K562 (cell line): ENCODE measurements around the gene SAP30BP. TPM values are rescaled to one million over a fixed set of nuclear protein-coding genes. Genes with fewer than 3 reads are reported as not detected.

Experiments used
- ATAC-seq: fragments of 200-7000 bp; cut with Tn5 transposase; 3 replicates; pipeline ENCODE4 v1.9.1; 2020; ENCODE audit warnings: moderate library complexity
- BruUV-seq: library from RNA; stranded (reverse); fragments of 400-500 nt; replicated peaks from 2 replicates; lab custom pipeline; 2021; lab: Mats Ljungman, UMichigan
- CTCF ChIA-PET: fragments of 300-600 bp; formaldehyde crosslinking; extraction: SDS; loops from one replicate; lab custom pipeline; 2021; ENCODE audit warnings: low intra/inter-chr PET ratio; lab: Yijun Ruan, JAX
- POLR2A ChIA-PET: fragments of 300-600, 350-650 bp; sonication (Branson Sonifier 250); formaldehyde crosslinking; extraction: SDS; loops from one replicate; lab custom pipeline; 2021; ENCODE audit warnings: antibody characterized with exemption, inconsistent platforms; lab: Yijun Ruan, JAX
- DNase-seq, 4 experiments: peaks; one replicate each; pipeline versions ENCODE4 v3.0.0 to v3.0.0-alpha.2; 2011 to 2018; ENCODE audit warnings: low spot score in 3 of 4, mixed read lengths in 3 of 4; ENCODE audit errors: extremely low read depth in 1 of 4
- FAIRE-seq: peaks from 2 replicates; lab custom pipeline; 2011; peaks lifted over from hg19 to GRCh38; lab: Jason Lieb, UNC
- H2AFZ ChIP-seq: 2 replicates; pipeline ENCODE4 v1.6.0; 2011; ENCODE audit warnings: low read depth, low read length, control low read depth, inconsistent platforms
- H3K27ac ChIP-seq: fragments of 200-600 bp; 3 replicates; pipeline ENCODE4 v1.8.0; 2011; ENCODE audit warnings: low read depth, mild to moderate bottlenecking, control low read depth, inconsistent platforms, low read length, moderate library complexity, mixed read lengths; ENCODE audit errors: extremely low read depth
- H3K27me3 ChIP-seq, 2 experiments: fragments of 300-600 bp in 1 of 2; 2 replicates in 1 of 2; 3 replicates in 1 of 2; pipeline versions ENCODE4 v1.6.0 to v1.8.0; 2011; ENCODE audit warnings: inconsistent platforms in 2 of 2, low read length in 2 of 2, mild to moderate bottlenecking in 1 of 2, mixed read lengths in 1 of 2, moderate library complexity in 1 of 2; ENCODE audit not compliant: control insufficient read depth in 2 of 2, insufficient read depth in 2 of 2
- H3K36me3 ChIP-seq: fragments of 300-600 bp; 3 replicates; pipeline ENCODE4 v1.8.0; 2011; ENCODE audit warnings: mild to moderate bottlenecking, low read length, inconsistent platforms; ENCODE audit not compliant: control insufficient read depth, insufficient read depth
- H3K4me1 ChIP-seq, 2 experiments: fragments of 200-600 bp in 1 of 2; replicated peaks in 1 of 2; 2 replicates in 1 of 2; 3 replicates in 1 of 2; pipeline versions ENCODE4 v1.5.1 to v1.8.0; 2011; ENCODE audit warnings: inconsistent platforms in 2 of 2, low read length in 2 of 2, mild to moderate bottlenecking in 1 of 2, mixed read lengths in 1 of 2, moderate library complexity in 1 of 2; ENCODE audit not compliant: control insufficient read depth in 2 of 2, insufficient read depth in 2 of 2
- H3K4me2 ChIP-seq: 2 replicates; pipeline ENCODE4 v1.6.1; 2011; ENCODE audit warnings: low read length, control low read depth, inconsistent platforms, mixed read lengths; ENCODE audit not compliant: insufficient read depth
- H3K4me3 ChIP-seq: fragments of 200-600 bp; sonication (generic), shearing (Covaris generic); 2 replicates; pipeline ENCODE4 v1.5.1; 2016; ENCODE audit warnings: control low read depth, inconsistent platforms
- H3K79me2 ChIP-seq: fragments of 200-600 bp; 3 replicates; pipeline ENCODE4 v1.8.0; 2011; ENCODE audit warnings: low read length, inconsistent platforms; ENCODE audit not compliant: control insufficient read depth, insufficient read depth
- H3K9ac ChIP-seq, 2 experiments: 2 replicates each; pipeline versions ENCODE4 v1.6.0 to v1.6.1; 2011; ENCODE audit warnings: low read depth in 2 of 2, low read length in 2 of 2, control low read depth in 1 of 2, inconsistent platforms in 1 of 2, mild to moderate bottlenecking in 1 of 2, mixed read lengths in 1 of 2; ENCODE audit not compliant: insufficient read depth in 1 of 2
- H3K9me1 ChIP-seq: one replicate; pipeline ENCODE4 v1.6.0; 2011; ENCODE audit warnings: inconsistent platforms, mild to moderate bottlenecking, low read length, moderate library complexity; ENCODE audit not compliant: control insufficient read depth, insufficient read depth
- H3K9me3 ChIP-seq: replicated peaks from 2 replicates; pipeline ENCODE4 v1.5.1; 2011; ENCODE audit warnings: low read depth, low read length, inconsistent platforms; ENCODE audit not compliant: control insufficient read depth, insufficient read depth
- H4K20me1 ChIP-seq: replicated peaks from 2 replicates; pipeline ENCODE4 v1.6.1; 2011; ENCODE audit warnings: low read length, inconsistent platforms, mixed read lengths; ENCODE audit not compliant: control insufficient read depth, insufficient read depth
- HDGF ChIP-seq: fragments of 450-650 bp; IDR thresholded peaks from 2 replicates; pipeline ENCODE4 v1.6.1; 2016
- SIN3B ChIP-seq: fragments of 450-650 bp; IDR thresholded peaks from 2 replicates; pipeline ENCODE4 v1.6.1; 2017; ENCODE audit warnings: low read depth, mild to moderate bottlenecking, moderate library complexity
- SMAD2 ChIP-seq: fragments of 150-350 bp; IDR thresholded peaks from 2 replicates; pipeline ENCODE4 v1.6.1; 2014; ENCODE audit warnings: low read depth, mild to moderate bottlenecking, low read length
- SRSF3 ChIP-seq: fragments of 200-400 bp; formaldehyde crosslinking; IDR thresholded peaks from 2 replicates; pipeline ENCODE4 v1.6.1; 2016; ENCODE audit warnings: mild to moderate bottlenecking, low read length, moderate library complexity; ENCODE audit not compliant: insufficient read depth
- ZNF57 ChIP-seq: fragments of 450-650 bp; formaldehyde crosslinking; IDR thresholded peaks from 2 replicates; pipeline ENCODE4 v1.4.0; 2020; ENCODE audit warnings: mild to moderate bottlenecking, moderate library complexity
- WGBS: fragments of 100-300 bp; shearing (Covaris generic); methylation state at CpG from one replicate; pipeline ENCODE4 v1.1.6; 2016; ENCODE audit warnings: low coverage, mixed read lengths; ENCODE audit not compliant: insufficient coverage; ENCODE audit errors: missing lambda C conversion rate; 5-methylcytosine and 5-hydroxymethylcytosine counted together
- in situ Hi-C: fragments of 300-500 bp; cut with MboI; formaldehyde crosslinking; loops from 4 replicates; pipeline ENCODE4 v1.15.0; 2018; ENCODE audit warnings: inconsistent platforms, mixed read lengths
- intact Hi-C: fragments of 100-400 bp; cut with micrococcal nuclease; formaldehyde crosslinking; loops from 2 replicates; pipeline ENCODE4 v1.14.2; 2022
- polyA plus RNA-seq, 8 experiments: library from polyadenylated mRNA; depleted of rRNA in 4 of 8; stranded (reverse) in 5 of 8; unstranded in 3 of 8; fragments of >200 nt; fragmentation: Nextera tagmentation in 2 of 8; fragmentation: Illumina TruSeq in 1 of 8; extraction: Ambion mirVana in 2 of 8; extraction: Trizol in 1 of 8; gene quantifications; 2 replicates each; pipeline versions ENCODE4 v1.2.1 to v1.2.3, GENCODE V29; 2011 to 2014; ENCODE audit warnings: inconsistent platforms in 1 of 8, missing spikeins in 1 of 8
- total RNA-seq, 7 experiments: library from RNA; depleted of rRNA in 6 of 7; stranded (reverse); fragments of >200 nt in 6 of 7; fragmentation: Illumina TruSeq in 2 of 7; extraction: Trizol in 2 of 7; gene quantifications; 2 replicates each; pipeline versions ENCODE4 v1.2.1 to v1.2.3, GENCODE V29; 2011 to 2021; ENCODE audit warnings: low replicate concordance in 1 of 7
- TF ChIP-seq, protein P1 (sequence below), 2 experiments: IDR thresholded peaks in 1 of 2; conservative IDR thresholded peaks in 1 of 2; 2 replicates each; pipeline ENCODE4 v1.6.1; 2016; ENCODE audit warnings: low read depth in 2 of 2, mild to moderate bottlenecking in 1 of 2, missing compliant biosample characterization in 1 of 2, missing genetic modification characterization in 1 of 2, moderate library complexity in 1 of 2
- TF ChIP-seq, protein P2 (sequence below): fragments of 200-600 bp; sonication (generic); IDR thresholded peaks from one replicate; pipeline ENCODE4 v1.6.1; 2012; ENCODE audit warnings: mild to moderate bottlenecking, low read depth, low read length, inconsistent platforms

The SAP30BP gene
- total and polyA plus RNA-seq, 9 of the 15 experiments (the other 6 are each of a cell fraction or from before 2014, with no cell fraction given): 45.3 to 154 (median 71.7) TPM

DNA sequence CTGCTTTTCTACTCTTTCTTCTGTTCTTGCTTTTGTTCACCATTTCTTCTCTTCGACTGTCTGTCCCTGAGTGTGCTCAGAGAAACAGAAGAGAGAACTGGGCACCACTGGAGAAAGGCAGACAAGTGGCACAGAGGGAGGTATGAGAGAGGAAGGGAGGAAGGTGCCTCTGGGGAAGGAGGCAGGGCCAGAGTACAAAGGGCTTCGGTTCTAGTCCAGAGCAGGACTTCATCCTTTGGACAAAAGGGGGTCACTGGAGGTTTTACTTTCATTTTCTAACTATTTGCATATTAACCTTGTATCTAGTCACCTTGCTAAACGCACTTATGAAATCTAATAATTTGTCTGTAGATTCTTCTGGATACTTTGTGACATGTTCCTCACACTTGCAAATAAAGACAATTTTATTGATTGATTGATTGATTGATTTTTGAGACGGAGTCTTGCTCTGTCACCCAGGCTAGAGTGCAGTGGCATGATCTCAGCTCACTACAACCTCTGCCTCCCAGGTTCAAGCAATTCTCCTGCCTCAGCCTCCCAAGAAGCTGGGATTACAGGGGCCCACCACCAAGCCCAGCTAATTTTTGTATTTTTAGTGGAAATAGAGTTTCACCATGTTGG is 67.6 kb downstream of the SAP30BP start:
- H3K27ac ChIP-seq: no peak overlapping the region
- H3K9me3 ChIP-seq: no peaks in the 10 kb centered on the region
- intact Hi-C loops (no loop called here), in situ Hi-C loops (no loop called here)
- H3K79me2 ChIP-seq: no peaks in the 10 kb centered on the region
- peaks cover under 1% of the 10 kb centered on the region for H3K9me1 ChIP-seq
- H3K4me1 ChIP-seq: peaks cover 0 to 52% of the 10 kb centered on the region in 2 experiments; a peak in 2 of 5 replicates
- CTCF ChIA-PET: no interaction called here
- no peaks in the 10 kb centered on the region for H3K36me3 ChIP-seq
- no peak overlapping the region for H3K4me3 ChIP-seq
- H4K20me1 ChIP-seq: peaks cover 3% of the 10 kb centered on the region; the same call in 1 of the 2 replicates
- peak overlapping the region; percentile 51 for H3K4me2 ChIP-seq
- H3K9ac ChIP-seq: peak overlapping the region; percentile 6 to 18; a peak in 2 of 4 replicates
- 16% methylated on average over 4 of the region's 4 CpGs for WGBS
- no TSS peak for BruUV-seq
- no peak for DNase-seq
- FAIRE-seq: no peak
- POLR2A ChIA-PET: interaction anchor here (0.6 to 0.8 kb wide), 3 partner anchors 10 to 81 kb away, joined by 3 to 4 read pairs (median 3); no protein-coding TSS in a partner anchor
- H2AFZ ChIP-seq: peak overlapping the region; percentile 76
- H3K27me3 ChIP-seq: peaks cover 0 to 12% of the 10 kb centered on the region in 2 experiments; a peak in 3 of 5 replicates
- ATAC-seq: peak; percentile 13; the same call in 1 of the 3 replicates
- no peak for TF ChIP-seq SMAD2
- no peak for TF ChIP-seq HDGF
- TF ChIP-seq, protein P1, sequence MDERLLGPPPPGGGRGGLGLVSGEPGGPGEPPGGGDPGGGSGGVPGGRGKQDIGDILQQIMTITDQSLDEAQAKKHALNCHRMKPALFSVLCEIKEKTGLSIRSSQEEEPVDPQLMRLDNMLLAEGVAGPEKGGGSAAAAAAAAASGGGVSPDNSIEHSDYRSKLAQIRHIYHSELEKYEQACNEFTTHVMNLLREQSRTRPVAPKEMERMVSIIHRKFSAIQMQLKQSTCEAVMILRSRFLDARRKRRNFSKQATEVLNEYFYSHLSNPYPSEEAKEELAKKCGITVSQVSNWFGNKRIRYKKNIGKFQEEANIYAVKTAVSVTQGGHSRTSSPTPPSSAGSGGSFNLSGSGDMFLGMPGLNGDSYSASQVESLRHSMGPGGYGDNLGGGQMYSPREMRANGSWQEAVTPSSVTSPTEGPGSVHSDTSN (CRISPR knock-in tag; IDR thresholded peaks at IDR 0.05; ENCODE audit: low read depth): no peak
- TF ChIP-seq, protein P1 (tag; conservative IDR thresholded peaks at IDR 0.05; ENCODE audit: low read depth): peak; percentile 66
- TF ChIP-seq SIN3B: no peak
- TF ChIP-seq ZNF57 (CRISPR knock-in tag): no peak
- TF ChIP-seq, protein P2, sequence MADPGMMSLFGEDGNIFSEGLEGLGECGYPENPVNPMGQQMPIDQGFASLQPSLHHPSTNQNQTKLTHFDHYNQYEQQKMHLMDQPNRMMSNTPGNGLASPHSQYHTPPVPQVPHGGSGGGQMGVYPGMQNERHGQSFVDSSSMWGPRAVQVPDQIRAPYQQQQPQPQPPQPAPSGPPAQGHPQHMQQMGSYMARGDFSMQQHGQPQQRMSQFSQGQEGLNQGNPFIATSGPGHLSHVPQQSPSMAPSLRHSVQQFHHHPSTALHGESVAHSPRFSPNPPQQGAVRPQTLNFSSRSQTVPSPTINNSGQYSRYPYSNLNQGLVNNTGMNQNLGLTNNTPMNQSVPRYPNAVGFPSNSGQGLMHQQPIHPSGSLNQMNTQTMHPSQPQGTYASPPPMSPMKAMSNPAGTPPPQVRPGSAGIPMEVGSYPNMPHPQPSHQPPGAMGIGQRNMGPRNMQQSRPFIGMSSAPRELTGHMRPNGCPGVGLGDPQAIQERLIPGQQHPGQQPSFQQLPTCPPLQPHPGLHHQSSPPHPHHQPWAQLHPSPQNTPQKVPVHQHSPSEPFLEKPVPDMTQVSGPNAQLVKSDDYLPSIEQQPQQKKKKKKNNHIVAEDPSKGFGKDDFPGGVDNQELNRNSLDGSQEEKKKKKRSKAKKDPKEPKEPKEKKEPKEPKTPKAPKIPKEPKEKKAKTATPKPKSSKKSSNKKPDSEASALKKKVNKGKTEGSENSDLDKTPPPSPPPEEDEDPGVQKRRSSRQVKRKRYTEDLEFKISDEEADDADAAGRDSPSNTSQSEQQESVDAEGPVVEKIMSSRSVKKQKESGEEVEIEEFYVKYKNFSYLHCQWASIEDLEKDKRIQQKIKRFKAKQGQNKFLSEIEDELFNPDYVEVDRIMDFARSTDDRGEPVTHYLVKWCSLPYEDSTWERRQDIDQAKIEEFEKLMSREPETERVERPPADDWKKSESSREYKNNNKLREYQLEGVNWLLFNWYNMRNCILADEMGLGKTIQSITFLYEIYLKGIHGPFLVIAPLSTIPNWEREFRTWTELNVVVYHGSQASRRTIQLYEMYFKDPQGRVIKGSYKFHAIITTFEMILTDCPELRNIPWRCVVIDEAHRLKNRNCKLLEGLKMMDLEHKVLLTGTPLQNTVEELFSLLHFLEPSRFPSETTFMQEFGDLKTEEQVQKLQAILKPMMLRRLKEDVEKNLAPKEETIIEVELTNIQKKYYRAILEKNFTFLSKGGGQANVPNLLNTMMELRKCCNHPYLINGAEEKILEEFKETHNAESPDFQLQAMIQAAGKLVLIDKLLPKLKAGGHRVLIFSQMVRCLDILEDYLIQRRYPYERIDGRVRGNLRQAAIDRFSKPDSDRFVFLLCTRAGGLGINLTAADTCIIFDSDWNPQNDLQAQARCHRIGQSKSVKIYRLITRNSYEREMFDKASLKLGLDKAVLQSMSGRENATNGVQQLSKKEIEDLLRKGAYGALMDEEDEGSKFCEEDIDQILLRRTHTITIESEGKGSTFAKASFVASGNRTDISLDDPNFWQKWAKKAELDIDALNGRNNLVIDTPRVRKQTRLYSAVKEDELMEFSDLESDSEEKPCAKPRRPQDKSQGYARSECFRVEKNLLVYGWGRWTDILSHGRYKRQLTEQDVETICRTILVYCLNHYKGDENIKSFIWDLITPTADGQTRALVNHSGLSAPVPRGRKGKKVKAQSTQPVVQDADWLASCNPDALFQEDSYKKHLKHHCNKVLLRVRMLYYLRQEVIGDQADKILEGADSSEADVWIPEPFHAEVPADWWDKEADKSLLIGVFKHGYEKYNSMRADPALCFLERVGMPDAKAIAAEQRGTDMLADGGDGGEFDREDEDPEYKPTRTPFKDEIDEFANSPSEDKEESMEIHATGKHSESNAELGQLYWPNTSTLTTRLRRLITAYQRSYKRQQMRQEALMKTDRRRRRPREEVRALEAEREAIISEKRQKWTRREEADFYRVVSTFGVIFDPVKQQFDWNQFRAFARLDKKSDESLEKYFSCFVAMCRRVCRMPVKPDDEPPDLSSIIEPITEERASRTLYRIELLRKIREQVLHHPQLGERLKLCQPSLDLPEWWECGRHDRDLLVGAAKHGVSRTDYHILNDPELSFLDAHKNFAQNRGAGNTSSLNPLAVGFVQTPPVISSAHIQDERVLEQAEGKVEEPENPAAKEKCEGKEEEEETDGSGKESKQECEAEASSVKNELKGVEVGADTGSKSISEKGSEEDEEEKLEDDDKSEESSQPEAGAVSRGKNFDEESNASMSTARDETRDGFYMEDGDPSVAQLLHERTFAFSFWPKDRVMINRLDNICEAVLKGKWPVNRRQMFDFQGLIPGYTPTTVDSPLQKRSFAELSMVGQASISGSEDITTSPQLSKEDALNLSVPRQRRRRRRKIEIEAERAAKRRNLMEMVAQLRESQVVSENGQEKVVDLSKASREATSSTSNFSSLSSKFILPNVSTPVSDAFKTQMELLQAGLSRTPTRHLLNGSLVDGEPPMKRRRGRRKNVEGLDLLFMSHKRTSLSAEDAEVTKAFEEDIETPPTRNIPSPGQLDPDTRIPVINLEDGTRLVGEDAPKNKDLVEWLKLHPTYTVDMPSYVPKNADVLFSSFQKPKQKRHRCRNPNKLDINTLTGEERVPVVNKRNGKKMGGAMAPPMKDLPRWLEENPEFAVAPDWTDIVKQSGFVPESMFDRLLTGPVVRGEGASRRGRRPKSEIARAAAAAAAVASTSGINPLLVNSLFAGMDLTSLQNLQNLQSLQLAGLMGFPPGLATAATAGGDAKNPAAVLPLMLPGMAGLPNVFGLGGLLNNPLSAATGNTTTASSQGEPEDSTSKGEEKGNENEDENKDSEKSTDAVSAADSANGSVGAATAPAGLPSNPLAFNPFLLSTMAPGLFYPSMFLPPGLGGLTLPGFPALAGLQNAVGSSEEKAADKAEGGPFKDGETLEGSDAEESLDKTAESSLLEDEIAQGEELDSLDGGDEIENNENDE: no peak
- TF ChIP-seq SRSF3: no peak
